ENCODE measurements around the gene TLR6.

The TLR6 gene

GRCh38 chr4:38800366-38800765, 56.3 kb downstream of the TLR6 start (continued):
- TF ChIP-seq ZNF280C (tag by site-specific recombination; IDR thresholded peaks at IDR 0.05) (no peak), ZNF354C (tag by site-specific recombination; IDR thresholded peaks at IDR 0.05; ENCODE audit: borderline replicate concordance, low read depth) (no peak), KLF1 (tag by site-specific recombination; IDR thresholded peaks at IDR 0.05) (no peak), ZNF350 (tag by site-specific recombination; IDR thresholded peaks at IDR 0.05) (no peak), ZNF548 (tag by site-specific recombination; IDR thresholded peaks at IDR 0.05) (no peak)

GRCh38 chr4:38795087-38795486, 61.5 kb downstream of the TLR6 start:
- no peak for TF ChIP-seq ZNF175 (tag by site-specific recombination; IDR thresholded peaks at IDR 0.05)
- no peak for TF ChIP-seq ZNF510 (tag by site-specific recombination; IDR thresholded peaks at IDR 0.05; ENCODE audit: insufficient replicate concordance)
- TF ChIP-seq ZNF366 (tag by site-specific recombination; conservative IDR thresholded peaks at IDR 0.05): no peak
- TF ChIP-seq ZNF549 (tag by site-specific recombination; IDR thresholded peaks at IDR 0.05): no peak
- TF ChIP-seq ZSCAN18 (tag by site-specific recombination; IDR thresholded peaks at IDR 0.05): no peak
- TF ChIP-seq ZNF155 (tag by site-specific recombination; IDR thresholded peaks at IDR 0.05): no peak
- TF ChIP-seq ZNF639 (tag by site-specific recombination; IDR thresholded peaks at IDR 0.05): no peak
- no peak for TF ChIP-seq FEZF1 (tag by site-specific recombination; IDR thresholded peaks at IDR 0.05)
- H3K9me3 ChIP-seq (ENCODE audit: control insufficient read depth, insufficient read depth, low read depth, low read length): no peaks in the 10 kb centered on the region
- H3K27ac ChIP-seq (ENCODE audit: extremely low read depth, low read depth, low read length): no peak overlapping the region
- POLR2A ChIA-PET: no interaction called here
- H3K4me3 ChIP-seq (ENCODE audit: low read depth, low read length): no peak overlapping the region
- H3K4me1 ChIP-seq (ENCODE audit: control insufficient read depth, insufficient read depth, low read length): no peaks in the 10 kb centered on the region
- CTCF ChIA-PET: interaction anchor here (0.7 to 2.3 kb wide), 3 partner anchors 9 to 108 kb away, joined by 3 to 10 read pairs (median 7); partner anchors contain the start of genes TLR1 and TLR10
- no peaks in the 10 kb centered on the region for H3K36me3 ChIP-seq (ENCODE audit: control insufficient read depth in 2 of 2, insufficient read depth in 1 of 2, low read length in 2 of 2)

DNA sequence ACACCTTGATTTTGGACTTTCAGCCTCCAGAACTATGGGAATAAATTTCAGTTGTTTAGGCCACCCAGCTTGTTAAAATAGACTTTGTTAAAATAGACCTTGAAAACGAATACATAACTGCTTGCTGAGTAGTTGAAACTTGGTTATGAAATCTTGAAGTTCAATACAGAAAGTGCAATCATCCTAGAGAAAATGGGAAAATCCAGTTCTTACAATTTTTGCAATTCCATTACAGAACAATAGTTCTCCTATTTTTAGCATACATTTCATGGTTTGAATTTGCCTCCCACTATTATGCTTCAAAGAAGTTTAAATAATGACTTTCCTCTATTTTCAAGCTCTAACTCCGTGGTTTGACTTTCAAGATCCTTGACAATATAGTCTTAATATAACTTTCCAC, 62.6 kb downstream of the TLR6 start:
- H3K4me1 ChIP-seq (ENCODE audit: control insufficient read depth, insufficient read depth, low read length): no peaks in the 10 kb centered on the region
- H3K27ac ChIP-seq (ENCODE audit: extremely low read depth, low read depth, low read length): no peak overlapping the region
- H3K4me3 ChIP-seq (ENCODE audit: low read depth, low read length): no peak overlapping the region
- ChIA-PET POLR2A (interaction anchor here (0.6 kb wide), 1 partner anchor 564 kb away, joined by 3 read pairs; no protein-coding TSS in a partner anchor), CTCF (interaction anchor here (1.8 to 2.3 kb wide), 2 partner anchors 10 to 12 kb away, joined by 7 to 10 read pairs; partner anchors contain the start of genes TLR1 and TLR10)
- H3K36me3 ChIP-seq (ENCODE audit: control insufficient read depth in 2 of 2, insufficient read depth in 1 of 2, low read length in 2 of 2): no peaks in the 10 kb centered on the region
- no peaks in the 10 kb centered on the region for H3K9me3 ChIP-seq (ENCODE audit: control insufficient read depth, insufficient read depth, low read depth, low read length)
- TF ChIP-seq ZNF184 (tag by site-specific recombination; IDR thresholded peaks at IDR 0.05) (no peak), ZNF510 (tag by site-specific recombination; IDR thresholded peaks at IDR 0.05; ENCODE audit: insufficient replicate concordance) (no peak), ZNF664 (tag by site-specific recombination; IDR thresholded peaks at IDR 0.05) (no peak), ZNF660 (tag by site-specific recombination; IDR thresholded peaks at IDR 0.05) (no peak), ZNF555 (tag by site-specific recombination; conservative IDR thresholded peaks at IDR 0.05) (no peak), ZNF561 (tag by site-specific recombination; IDR thresholded peaks at IDR 0.05; ENCODE audit: borderline replicate concordance) (no peak), ZNF791 (tag by site-specific recombination; IDR thresholded peaks at IDR 0.05) (no peak), ZNF658 (tag by site-specific recombination; IDR thresholded peaks at IDR 0.05) (no peak), ZNF48 (tag by site-specific recombination; IDR thresholded peaks at IDR 0.05) (no peak), HOXD13 (CRISPR knock-in tag; IDR thresholded peaks at IDR 0.05; ENCODE audit: borderline replicate concordance) (no peak), ZNF701 (tag by site-specific recombination; IDR thresholded peaks at IDR 0.05) (no peak), MEIS1 (CRISPR knock-in tag; IDR thresholded peaks at IDR 0.05; ENCODE audit: borderline replicate concordance) (no peak), OVOL3 (tag by site-specific recombination; IDR thresholded peaks at IDR 0.05) (no peak), ZBTB1 (tag by site-specific recombination; IDR thresholded peaks at IDR 0.05) (no peak)
- TF ChIP-seq, protein P1, sequence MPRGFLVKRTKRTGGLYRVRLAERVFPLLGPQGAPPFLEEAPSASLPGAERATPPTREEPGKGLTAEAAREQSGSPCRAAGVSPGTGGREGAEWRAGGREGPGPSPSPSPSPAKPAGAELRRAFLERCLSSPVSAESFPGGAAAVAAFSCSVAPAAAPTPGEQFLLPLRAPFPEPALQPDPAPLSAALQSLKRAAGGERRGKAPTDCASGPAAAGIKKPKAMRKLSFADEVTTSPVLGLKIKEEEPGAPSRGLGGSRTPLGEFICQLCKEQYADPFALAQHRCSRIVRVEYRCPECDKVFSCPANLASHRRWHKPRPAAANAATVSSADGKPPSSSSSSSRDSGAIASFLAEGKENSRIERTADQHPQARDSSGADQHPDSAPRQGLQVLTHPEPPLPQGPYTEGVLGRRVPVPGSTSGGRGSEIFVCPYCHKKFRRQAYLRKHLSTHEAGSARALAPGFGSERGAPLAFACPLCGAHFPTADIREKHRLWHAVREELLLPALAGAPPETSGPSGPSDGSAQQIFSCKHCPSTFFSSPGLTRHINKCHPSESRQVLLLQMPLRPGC (tag by site-specific recombination; IDR thresholded peaks at IDR 0.05): no peak
